GM18502 (cell line): ENCODE measurements around the gene STAG1.
"Not testable (repeated sequence)": the region's sequence is repeated elsewhere in the genome, so short reads cannot be mapped to it uniquely, and the experiment has no call there.

Experiments used
- ATAC-seq: cut with Tn5 transposase; IDR thresholded peaks from one replicate; pipeline ENCODE4 v1.9.1; 2021; ENCODE audit warnings: mild to moderate bottlenecking; ENCODE audit not compliant: unreplicated experiment, poor library complexity

STAG1 gene

GRCh38 chr3:136711277-136711676 is 40.9 kb downstream of the STAG1 start:
- ATAC-seq: no peak

GRCh38 chr3:136709775-136710174 is 42.4 kb downstream of the STAG1 start:
- not testable (repeated sequence) for ATAC-seq

- no peak for ATAC-seq
Observed at GRCh38 chr3:136708333-136708985, 43.7 kb downstream of the STAG1 start.

- ATAC-seq: no peak
Observed at GRCh38 chr3:136703429-136703828, 48.7 kb downstream of the STAG1 start.

GRCh38 chr3:136699271-136699828 is 52.8 kb downstream of the STAG1 start:
- ATAC-seq: no peak

- no peak for ATAC-seq
Observed at GRCh38 chr3:136698361-136698760, 53.8 kb downstream of the STAG1 start.

GRCh38 chr3:136696797-136697196 is 55.4 kb downstream of the STAG1 start:
- no peak for ATAC-seq

GRCh38 chr3:136694321-136694720 is 57.9 kb downstream of the STAG1 start:
- ATAC-seq: no peak

- ATAC-seq: no peak
Observed at GRCh38 chr3:136690599-136690998, 61.6 kb downstream of the STAG1 start.

- no peak for ATAC-seq
Observed at GRCh38 chr3:136685882-136686281, 66.3 kb downstream of the STAG1 start.

- no peak for ATAC-seq
Observed at GRCh38 chr3:136682740-136683312, 69.4 kb downstream of the STAG1 start.

- no peak for ATAC-seq
Observed at GRCh38 chr3:136678981-136679380, 73.2 kb downstream of the STAG1 start.

- no peak for ATAC-seq
Observed at GRCh38 chr3:136676009-136676408, 76.2 kb downstream of the STAG1 start.

GRCh38 chr3:136675150-136675858 is 76.9 kb downstream of the STAG1 start:
- ATAC-seq: no peak

GRCh38 chr3:136672457-136672856 is 79.7 kb downstream of the STAG1 start:
- no peak for ATAC-seq

GRCh38 chr3:136671921-136672320 is 80.3 kb downstream of the STAG1 start:
- ATAC-seq: no peak

- no peak for ATAC-seq
Observed at GRCh38 chr3:136670166-136670565, 82.0 kb downstream of the STAG1 start.

- ATAC-seq: no peak
Observed at GRCh38 chr3:136667081-136667480, 85.1 kb downstream of the STAG1 start.

- ATAC-seq: not testable (repeated sequence)
Observed at GRCh38 chr3:136666301-136666700, 85.9 kb downstream of the STAG1 start.

- no peak for ATAC-seq
Observed at GRCh38 chr3:136664771-136665170, 87.4 kb downstream of the STAG1 start.

- no peak for ATAC-seq
Observed at GRCh38 chr3:136661282-136661681, 90.9 kb downstream of the STAG1 start.
